SK-N-MC (cell line): ENCODE measurements around the gene CDKAL1.

Experiments
- EZH2 ChIP-seq: fragments of 200-600 bp; sonication (generic); IDR thresholded peaks from one replicate; pipeline ENCODE4 v1.6.1; 2017; ENCODE audit warnings: antibody characterized with exemption
- FOXP2 ChIP-seq: optimal IDR thresholded peaks from 2 replicates; pipeline ENCODE3; 2011; ENCODE audit warnings: mild to moderate bottlenecking, moderate library complexity; ENCODE audit not compliant: insufficient read depth; ENCODE audit errors: extremely low read length, control extremely low read depth
- POLR2AphosphoS5 ChIP-seq: IDR thresholded peaks from 2 replicates; pipeline ENCODE4 v1.6.1; 2012; ENCODE audit warnings: mild to moderate bottlenecking, low read depth, low read length, borderline replicate concordance

GRCh38 chr6:20674664-20675063 lies 140.4 kb downstream of the CDKAL1 start:
- no peak for TF ChIP-seq EZH2
- TF ChIP-seq POLR2AphosphoS5, result no peak
- TF ChIP-seq FOXP2, result no peak
